HG03520 (cell line): ENCODE measurements around the gene PRR14.
A peak's percentile ranks its signal among the peaks of the same experiment; 100 is the strongest.
"Not testable (repeated sequence)": the region's sequence is repeated elsewhere in the genome, so short reads cannot be mapped to it uniquely, and the experiment has no call there.

ENCODE experiments used
- ATAC-seq: cut with Tn5 transposase; IDR thresholded peaks from one replicate; pipeline ENCODE4 v1.9.1; 2021; ENCODE audit warnings: mild to moderate bottlenecking, moderate library complexity; ENCODE audit not compliant: unreplicated experiment

Gene PRR14

DNA sequence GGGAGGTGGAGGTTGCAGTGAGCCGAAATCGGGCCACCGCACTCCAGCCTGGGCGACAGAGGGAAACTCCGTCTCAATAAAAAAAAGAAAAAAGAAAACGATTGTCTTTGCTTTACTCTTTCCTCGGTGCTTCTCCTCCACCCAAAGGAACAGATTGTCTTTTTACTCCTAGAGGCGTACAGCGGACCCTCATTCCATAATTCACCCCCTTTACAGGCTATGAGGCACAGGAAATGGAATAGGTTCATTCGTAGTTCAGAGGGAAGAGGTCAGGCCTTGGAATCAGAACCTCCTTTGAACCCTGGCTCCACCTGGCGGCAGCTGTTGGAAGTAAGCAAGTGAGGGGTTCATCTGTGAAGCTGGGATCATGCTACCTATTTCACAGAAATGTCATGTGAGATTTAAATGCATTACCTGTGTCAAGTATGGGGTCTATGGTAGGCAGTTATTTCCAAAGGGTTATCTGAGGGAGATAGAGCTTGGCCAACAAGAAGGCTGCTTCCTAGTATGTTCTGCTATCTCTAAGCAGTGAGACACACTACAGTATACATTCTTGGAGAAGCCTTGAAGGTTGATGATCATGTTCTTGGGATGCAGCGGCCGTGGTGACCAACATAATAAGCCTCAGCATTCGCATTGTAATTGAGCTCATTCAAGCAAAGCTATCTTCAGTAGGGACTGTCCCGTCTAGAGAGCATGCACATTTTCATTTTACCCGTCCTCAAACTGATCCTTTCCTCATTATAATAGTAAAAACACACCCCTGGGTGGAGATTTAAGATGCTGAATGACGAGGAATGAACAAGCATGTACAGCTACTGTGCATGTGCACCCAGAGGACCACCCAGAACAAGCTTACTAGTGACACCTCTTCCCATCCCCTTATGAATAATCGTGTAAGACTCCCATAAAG, 21.9 kb upstream of the PRR14 start:
- no peak for ATAC-seq

DNA sequence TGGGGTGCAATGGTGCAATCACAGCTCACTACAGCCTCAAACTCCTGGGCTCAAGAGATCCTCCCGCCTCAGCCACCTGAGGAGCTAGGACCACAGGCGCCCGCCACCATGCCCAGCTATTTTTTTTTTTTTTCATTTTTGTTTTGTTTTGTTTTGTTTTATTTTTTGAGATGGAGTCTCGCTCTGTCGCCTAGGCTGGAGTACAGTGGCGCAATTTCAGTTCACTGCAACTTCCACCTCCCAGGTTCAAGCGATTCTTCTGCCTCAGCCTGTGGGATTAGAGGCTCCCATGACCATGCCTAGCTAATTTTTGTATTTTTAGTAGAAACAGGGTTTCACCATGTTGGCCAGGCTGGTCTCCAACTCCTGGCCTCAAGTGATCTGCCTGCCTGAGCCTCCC, 18.3 kb upstream of the PRR14 start:
- ATAC-seq, result not testable (repeated sequence)

DNA sequence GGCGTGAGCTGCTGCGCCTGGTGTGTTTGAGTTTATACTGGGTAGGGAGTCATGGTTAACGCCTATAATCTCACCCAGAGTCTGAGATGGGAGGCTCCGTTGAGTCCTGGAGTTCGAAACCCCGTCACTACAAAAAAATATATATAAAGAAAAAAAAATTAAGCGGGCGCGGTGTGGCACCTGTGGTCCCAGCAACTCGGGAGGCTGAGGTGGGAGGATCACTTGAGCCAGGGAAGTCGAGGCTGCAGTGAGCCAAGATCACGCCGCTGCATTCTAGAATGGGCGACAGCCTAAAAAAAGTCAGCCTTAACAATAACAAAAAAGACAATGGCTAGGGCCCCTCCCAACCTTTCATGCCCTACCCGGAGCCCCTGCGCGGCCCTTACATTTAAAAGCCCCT, 17.2 kb upstream of the PRR14 start:
- no peak for ATAC-seq

DNA sequence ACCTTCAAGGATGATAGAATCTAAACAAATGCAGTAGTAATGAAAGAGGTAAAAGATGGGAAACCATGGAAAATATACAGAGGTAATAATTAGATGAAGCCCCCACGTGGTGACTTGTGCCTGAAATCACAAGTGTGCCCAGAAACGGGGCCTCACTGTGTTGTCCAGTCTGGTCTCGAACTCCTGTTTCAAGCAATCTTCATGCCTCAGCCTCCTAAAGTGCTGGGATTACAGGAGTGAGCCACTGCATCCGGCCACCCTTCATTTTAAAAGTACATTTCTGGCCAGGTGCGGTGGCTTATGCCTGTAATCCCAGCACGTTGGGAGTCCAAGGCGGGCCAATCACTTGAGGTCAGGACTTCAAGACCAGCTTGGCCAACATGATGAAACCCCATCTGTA, 14.2 kb upstream of the PRR14 start:
- ATAC-seq, result no peak

- ATAC-seq, result not testable (repeated sequence)
Observed at GRCh38 chr16:30637139-30637538, 13.6 kb upstream of the PRR14 start.

DNA sequence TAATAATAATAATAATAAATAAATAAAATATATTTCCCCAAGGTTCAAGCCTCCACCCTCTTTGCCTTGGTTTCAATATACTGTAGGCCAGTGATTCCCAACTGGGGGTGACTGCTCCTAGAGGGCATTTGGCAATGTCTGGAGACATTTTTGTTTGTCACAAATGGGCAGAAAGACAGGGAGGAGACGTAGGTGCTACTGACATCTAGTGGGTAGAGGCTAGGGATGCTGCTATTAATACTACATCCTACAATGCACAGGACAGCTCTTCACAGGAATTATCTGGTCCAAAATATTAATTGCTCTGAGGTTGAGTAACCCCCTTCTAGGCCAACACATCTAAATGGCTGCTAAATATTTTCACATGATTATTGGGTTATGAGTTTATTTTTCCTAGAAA, 12.8 kb upstream of the PRR14 start:
- no peak for ATAC-seq

- ATAC-seq, result no peak
Observed at GRCh38 chr16:30641378-30641982, 9.3 kb upstream of the PRR14 start.

GRCh38 chr16:30644334-30644830, 6.4 kb upstream of the PRR14 start:
- no peak for ATAC-seq

DNA sequence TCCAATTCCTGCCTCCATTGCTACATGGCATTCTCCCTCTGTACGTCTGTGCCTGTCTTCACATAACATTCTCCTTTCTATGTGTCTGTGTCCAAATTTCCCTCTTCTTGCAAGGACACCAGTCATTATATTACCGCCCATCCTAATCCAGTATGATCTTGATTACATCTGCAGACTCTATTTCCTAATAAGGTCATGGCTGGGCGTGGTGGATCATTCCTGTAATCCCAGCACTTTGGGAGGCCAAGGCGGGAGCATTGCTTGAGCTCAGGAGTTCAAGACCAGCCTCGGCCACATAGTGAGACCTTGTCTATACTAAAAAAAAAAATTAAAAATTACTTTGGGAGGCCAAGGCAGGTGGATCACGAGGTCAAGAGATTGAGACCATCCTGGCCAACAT, 5.0 kb upstream of the PRR14 start:
- no peak for ATAC-seq

DNA sequence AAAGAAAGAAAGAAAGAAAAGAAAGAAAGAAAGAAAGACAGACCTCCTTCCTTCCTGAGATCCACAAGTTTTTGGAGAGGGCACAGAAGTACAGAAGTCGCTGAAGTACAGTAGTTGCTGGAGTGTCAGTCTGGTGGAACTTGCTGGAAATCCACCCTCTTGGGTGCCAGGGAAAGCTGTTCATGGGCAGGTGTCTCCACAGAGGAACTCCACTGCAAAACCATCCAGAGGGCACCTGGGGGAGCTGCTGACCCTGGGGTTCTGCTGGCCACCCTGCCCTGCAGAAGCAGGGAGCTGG, 3.5 kb upstream of the PRR14 start:
- ATAC-seq, result no peak

GRCh38 chr16:30649725-30650368, 913 bp upstream of the PRR14 start:
- ATAC-seq, result no peak

GRCh38 chr16:30651124-30652004, 604 bp downstream of the PRR14 start:
- peak; percentile 43 for ATAC-seq

GRCh38 chr16:30652005-30652296, 1.2 kb downstream of the PRR14 start:
- ATAC-seq, result no peak

DNA sequence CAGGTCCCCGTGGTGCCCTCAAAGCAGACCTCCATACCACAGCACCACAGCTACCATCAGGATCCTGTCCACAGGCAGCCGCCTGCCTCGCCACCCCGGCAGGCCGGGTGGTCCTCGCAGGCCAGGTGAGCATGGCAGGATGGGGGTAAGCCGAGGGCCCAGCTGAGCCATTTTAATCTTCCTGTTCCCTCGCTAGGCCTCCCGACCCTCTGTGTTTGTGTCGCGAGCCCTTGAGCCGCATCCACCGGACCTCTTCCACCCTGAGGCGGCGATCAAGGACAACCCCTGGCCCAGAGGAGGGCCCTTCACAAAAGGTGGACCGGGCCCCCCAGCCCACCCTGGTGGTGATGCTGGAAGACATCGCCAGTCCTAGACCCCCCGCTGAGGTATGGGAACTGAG, 2.0 kb downstream of the PRR14 start:
- ATAC-seq, result no peak

DNA sequence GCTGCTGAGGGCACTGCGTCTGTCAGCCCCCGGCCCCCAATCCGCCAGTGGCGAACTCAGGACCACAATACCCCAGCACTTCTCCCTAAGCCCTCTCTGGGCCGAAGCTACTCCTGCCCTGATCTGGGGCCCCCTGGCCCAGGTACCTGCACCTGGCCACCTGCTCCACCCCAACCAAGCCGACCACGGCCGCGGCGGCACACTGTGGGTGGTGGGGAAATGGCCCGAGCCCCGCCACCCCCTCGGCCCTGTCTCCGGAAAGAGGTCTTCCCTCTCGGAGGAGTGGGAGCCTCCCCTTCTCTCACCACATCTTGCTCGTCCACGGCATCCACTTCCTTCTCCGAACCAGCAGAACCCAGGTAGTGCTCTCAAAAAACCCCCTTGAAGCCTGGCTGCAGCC, 4.1 kb downstream of the PRR14 start:
- no peak for ATAC-seq

- ATAC-seq, result no peak
Observed at GRCh38 chr16:30655815-30656347, 5.1 kb downstream of the PRR14 start.

- no peak for ATAC-seq
Observed at GRCh38 chr16:30656388-30656787, 5.6 kb downstream of the PRR14 start.

DNA sequence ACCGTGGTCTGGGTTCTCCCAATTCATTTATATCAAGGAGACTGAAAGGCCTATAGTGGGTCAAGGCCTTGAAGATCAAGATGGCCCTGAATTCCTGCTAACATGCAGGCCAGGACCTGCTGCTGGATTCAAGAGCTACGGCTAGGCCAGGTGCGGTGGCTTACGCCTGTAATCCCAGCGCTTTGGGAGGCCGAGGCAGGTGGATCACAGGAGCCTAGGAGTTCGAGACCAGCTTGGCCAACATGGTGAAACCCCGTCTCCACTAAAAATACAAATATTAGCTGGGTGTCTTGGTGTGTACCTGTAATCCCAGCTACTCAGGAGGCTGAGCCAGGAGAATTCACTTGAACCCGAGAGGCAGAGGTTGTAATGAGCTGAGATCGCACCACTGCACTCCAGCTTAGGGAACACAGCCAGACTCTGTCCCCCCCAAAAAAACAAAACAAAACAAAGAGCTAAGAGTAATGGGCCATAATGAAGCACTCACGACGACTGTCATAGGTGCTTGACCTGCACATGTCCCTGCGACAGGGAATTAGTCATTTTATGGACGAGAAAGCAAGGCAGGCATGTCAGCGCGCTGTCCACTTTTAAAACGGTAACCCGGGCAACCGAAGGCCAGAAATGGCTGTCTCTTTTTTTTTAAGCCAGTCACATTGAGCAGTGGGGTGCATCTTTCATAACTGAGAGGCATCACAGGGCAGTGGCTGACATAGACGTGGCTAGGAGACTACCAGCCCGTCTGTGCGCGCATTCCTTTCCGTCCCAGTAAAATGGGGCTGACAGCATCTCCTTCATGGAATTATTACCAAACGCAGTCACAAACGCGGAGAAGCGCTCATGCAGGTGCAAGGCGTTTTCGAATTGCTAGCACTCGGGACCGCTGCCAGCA, 6.5 kb downstream of the PRR14 start:
- no peak for ATAC-seq

GRCh38 chr16:30657866-30658730, 7.3 kb downstream of the PRR14 start, which contains the start of gene FBRS:
FBRS (plus strand) TSS chr16:30658431; CDS start chr16:30659519, 1,088 bp downstream.
- ATAC-seq, result peak; percentile 64
